ENCODE results near the gene PPP2R2B.

Gene PPP2R2B

GRCh38 chr5:146600376-146600775, 278.2 kb downstream of the PPP2R2B start:
- no peak for TF ChIP-seq CTCF (IDR thresholded peaks at IDR 0.05; ENCODE audit: low read length, missing control alignments)
- DNase-seq (ENCODE audit: low read depth) = no peak
- no peak overlapping the region for H3K4me3 ChIP-seq (replicated peaks; ENCODE audit: low read depth, low read length)

GRCh38 chr5:146599261-146599660, 279.3 kb downstream of the PPP2R2B start:
- no peak for TF ChIP-seq CTCF (IDR thresholded peaks at IDR 0.05; ENCODE audit: low read length, missing control alignments)
- no peak for DNase-seq (ENCODE audit: low read depth)
- H3K4me3 ChIP-seq (replicated peaks; ENCODE audit: low read depth, low read length) = no peak overlapping the region

- DNase-seq (ENCODE audit: low read depth) = no peak
- TF ChIP-seq CTCF (IDR thresholded peaks at IDR 0.05; ENCODE audit: low read length, missing control alignments) = no peak
- no peak overlapping the region for H3K4me3 ChIP-seq (replicated peaks; ENCODE audit: low read depth, low read length)
Observed at GRCh38 chr5:146595088-146595487, 283.5 kb downstream of the PPP2R2B start.

GRCh38 chr5:146592352-146592751, 286.2 kb downstream of the PPP2R2B start:
- H3K4me3 ChIP-seq (replicated peaks; ENCODE audit: low read depth, low read length) = no peak overlapping the region
- TF ChIP-seq CTCF (IDR thresholded peaks at IDR 0.05; ENCODE audit: low read length, missing control alignments) = no peak
- DNase-seq (ENCODE audit: low read depth) = no peak

- H3K4me3 ChIP-seq (replicated peaks; ENCODE audit: low read depth, low read length) = no peak overlapping the region
- TF ChIP-seq CTCF (IDR thresholded peaks at IDR 0.05; ENCODE audit: low read length, missing control alignments) = no peak
- no peak for DNase-seq (ENCODE audit: low read depth)
Observed at GRCh38 chr5:146589028-146589345, 289.6 kb downstream of the PPP2R2B start.

- TF ChIP-seq CTCF (IDR thresholded peaks at IDR 0.05; ENCODE audit: low read length, missing control alignments) = no peak
- no peak for DNase-seq (ENCODE audit: low read depth)
Observed at GRCh38 chr5:146588331-146589027, 290.1 kb downstream of the PPP2R2B start.

GRCh38 chr5:146586752-146587151, 291.8 kb downstream of the PPP2R2B start:
- H3K4me3 ChIP-seq (replicated peaks; ENCODE audit: low read depth, low read length) = no peak overlapping the region
- no peak for DNase-seq (ENCODE audit: low read depth)
- no peak for TF ChIP-seq CTCF (IDR thresholded peaks at IDR 0.05; ENCODE audit: low read length, missing control alignments)

More at GRCh38 chr5:146588331-146589027, 290.1 kb downstream of the PPP2R2B start:
- H3K4me3 ChIP-seq (replicated peaks; ENCODE audit: low read depth, low read length) = no peak overlapping the region

All from fibroblast of pulmonary artery (primary cell).